Astrocyte (in vitro differentiated cells and primary cell): ENCODE measurements around the gene POLA1. TPM values are rescaled to one million over a fixed set of nuclear protein-coding genes. Genes with fewer than 3 reads are reported as not detected.
A peak's percentile ranks its signal among the peaks of the same experiment; 100 is the strongest.

Experiments used
- DNase-seq: peaks from one replicate; pipeline ENCODE4 v3.0.0-alpha.2; 2010; ENCODE audit warnings: low read depth
- FAIRE-seq: peaks from 2 replicates; lab custom pipeline; 2011; peaks lifted over from hg19 to GRCh38; lab: Jason Lieb, UNC
- H2AFZ ChIP-seq: 2 replicates; pipeline ENCODE4 v1.6.0; 2012; ENCODE audit warnings: low read depth, low read length, inconsistent platforms
- H3K27ac ChIP-seq: 2 replicates; pipeline ENCODE4 v1.5.1; 2011; ENCODE audit warnings: low read depth, low read length, inconsistent platforms
- H3K27me3 ChIP-seq: 2 replicates; pipeline ENCODE4 v1.6.0; 2011; ENCODE audit warnings: low read length, inconsistent platforms; ENCODE audit not compliant: insufficient read depth
- H3K36me3 ChIP-seq: 2 replicates; pipeline ENCODE4 v1.5.1; 2011; ENCODE audit warnings: low read length, inconsistent platforms; ENCODE audit not compliant: insufficient read depth
- H3K4me1 ChIP-seq: 2 replicates; pipeline ENCODE4 v1.5.1; 2011; ENCODE audit warnings: low read length, inconsistent platforms; ENCODE audit not compliant: insufficient read depth
- H3K4me2 ChIP-seq: 2 replicates; pipeline ENCODE4 v1.6.0; 2012; ENCODE audit warnings: low read length, inconsistent platforms
- H3K4me3 ChIP-seq: 2 replicates; pipeline ENCODE4 v1.5.1; 2011; ENCODE audit warnings: low read depth, mild to moderate bottlenecking, low read length, inconsistent platforms; ENCODE audit not compliant: insufficient read depth
- H3K79me2 ChIP-seq: 2 replicates; pipeline ENCODE4 v1.6.0; 2012; ENCODE audit warnings: mild to moderate bottlenecking, low read length, inconsistent platforms; ENCODE audit not compliant: insufficient read depth
- H3K9ac ChIP-seq: 2 replicates; pipeline ENCODE4 v1.6.0; 2012; ENCODE audit warnings: mild to moderate bottlenecking, low read length, inconsistent platforms
- H3K9me3 ChIP-seq: 2 replicates; pipeline ENCODE4 v1.5.1; 2012; ENCODE audit warnings: low read depth, mild to moderate bottlenecking, low read length, inconsistent platforms; ENCODE audit not compliant: insufficient read depth
- H4K20me1 ChIP-seq: 2 replicates; pipeline ENCODE4 v1.6.0; 2012; ENCODE audit warnings: low read length, inconsistent platforms; ENCODE audit not compliant: insufficient read depth
- H3K27ac Mint-ChIP-seq: one replicate; pipeline ENCODE4 v1.8.0; 2021; ENCODE audit warnings: mild to moderate bottlenecking, mixed read lengths; ENCODE audit not compliant: unreplicated experiment
- H3K27me3 Mint-ChIP-seq: one replicate; pipeline ENCODE4 v1.8.0; 2021; ENCODE audit warnings: low read depth, mixed read lengths; ENCODE audit not compliant: unreplicated experiment
- H3K36me3 Mint-ChIP-seq: one replicate; pipeline ENCODE4 v1.8.0; 2021; ENCODE audit warnings: low read depth, mixed read lengths; ENCODE audit not compliant: unreplicated experiment
- H3K4me1 Mint-ChIP-seq: one replicate; pipeline ENCODE4 v1.8.0; 2021; ENCODE audit warnings: low read depth, mixed read lengths; ENCODE audit not compliant: unreplicated experiment
- H3K4me3 Mint-ChIP-seq: one replicate; pipeline ENCODE4 v1.8.0; 2021; ENCODE audit warnings: mild to moderate bottlenecking, moderate library complexity, mixed read lengths; ENCODE audit not compliant: unreplicated experiment
- H3K9me3 Mint-ChIP-seq: one replicate; pipeline ENCODE4 v1.8.0; 2021; ENCODE audit warnings: mild to moderate bottlenecking, mixed read lengths; ENCODE audit not compliant: unreplicated experiment
- CTCF ChIP-seq: IDR thresholded peaks from 2 replicates; pipeline ENCODE4 v1.5.1; 2011; ENCODE audit warnings: low read depth, mild to moderate bottlenecking, inconsistent platforms, low read length, moderate library complexity; ENCODE audit not compliant: insufficient read depth
- EZH2 ChIP-seq: IDR thresholded peaks from 2 replicates; pipeline ENCODE4 v1.6.1; 2012; ENCODE audit warnings: mild to moderate bottlenecking, low read length, inconsistent platforms; ENCODE audit not compliant: insufficient read depth
- total RNA-seq: library from RNA; stranded (reverse); gene quantifications from 2 replicates; pipeline ENCODE4 v1.2.1, GENCODE V29; 2021

The POLA1 gene
- total RNA-seq, 1 donor from 2014 or later = 4.9 TPM

DNA sequence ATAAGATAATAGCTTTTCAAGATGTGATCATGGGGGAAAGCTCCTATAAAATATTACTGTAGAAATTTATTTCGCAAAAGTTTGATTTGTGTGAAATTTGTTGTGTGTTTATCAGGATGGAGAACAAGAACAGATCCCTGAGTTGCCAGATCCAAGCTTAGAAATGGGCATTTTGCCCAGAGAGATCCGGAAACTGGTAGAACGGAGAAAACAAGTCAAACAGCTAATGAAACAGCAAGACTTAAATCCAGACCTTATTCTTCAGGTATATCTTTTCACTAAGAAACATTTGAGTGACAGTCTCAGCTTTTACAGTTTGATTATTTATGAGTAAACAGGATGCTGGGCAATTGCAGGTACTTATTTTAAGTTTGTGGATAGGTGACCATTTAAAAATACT lies 54.5 kb downstream of the POLA1 start:
- no peaks in the 10 kb centered on the region for H4K20me1 ChIP-seq
- Mint-ChIP-seq H3K4me3 (no peak overlapping the region), H3K27me3 (no peaks in the 10 kb centered on the region), H3K4me1 (peaks cover 6% of the 10 kb centered on the region), H3K27ac (no peak overlapping the region), H3K36me3 (no peaks in the 10 kb centered on the region), H3K9me3 (no peaks in the 10 kb centered on the region)
- TF ChIP-seq CTCF (no peak), EZH2 (no peak)
- DNase-seq (no peak), FAIRE-seq (no peak)
- no peak overlapping the region for H2AFZ ChIP-seq
- peaks cover 2% of the 10 kb centered on the region for H3K36me3 ChIP-seq
- H3K27ac ChIP-seq = no peak overlapping the region
- H3K4me2 ChIP-seq = no peak overlapping the region
- H3K79me2 ChIP-seq = no peaks in the 10 kb centered on the region
- H3K4me3 ChIP-seq = no peak overlapping the region
- H3K27me3 ChIP-seq = no peaks in the 10 kb centered on the region
- H3K4me1 ChIP-seq = no peaks in the 10 kb centered on the region
- H3K9ac ChIP-seq = no peak overlapping the region
- no peaks in the 10 kb centered on the region for H3K9me3 ChIP-seq

- FAIRE-seq = peak; percentile 29
- no peaks in the 10 kb centered on the region for H3K36me3 Mint-ChIP-seq
Observed at GRCh38 chrX:24759786-24760185, 66.1 kb downstream of the POLA1 start.

More at GRCh38 chrX:24759786-24760185, 66.1 kb downstream of the POLA1 start:
- no peaks in the 10 kb centered on the region for H4K20me1 ChIP-seq
- H3K27ac ChIP-seq = no peak overlapping the region
- no peaks in the 10 kb centered on the region for H3K9me3 ChIP-seq
- H3K4me3 ChIP-seq = no peak overlapping the region
- H3K79me2 ChIP-seq = no peaks in the 10 kb centered on the region
- Mint-ChIP-seq H3K4me1 (peaks cover 14% of the 10 kb centered on the region), H3K27ac (no peak overlapping the region), H3K9me3 (no peaks in the 10 kb centered on the region), H3K27me3 (no peaks in the 10 kb centered on the region), H3K4me3 (no peak overlapping the region)
- TF ChIP-seq EZH2 (no peak), CTCF (no peak)
- no peak overlapping the region for H3K4me2 ChIP-seq
- peaks cover 9% of the 10 kb centered on the region for H3K4me1 ChIP-seq
- H2AFZ ChIP-seq = no peak overlapping the region
- H3K9ac ChIP-seq = no peak overlapping the region
- no peak for DNase-seq
- H3K27me3 ChIP-seq = no peaks in the 10 kb centered on the region
- no peaks in the 10 kb centered on the region for H3K36me3 ChIP-seq
